Loucy (cell line): Measurements from ENCODE around the gene CIDEA.
"Not testable (repeated sequence)": the region's sequence is repeated elsewhere in the genome, so short reads cannot be mapped to it uniquely, and the experiment has no call there.

Experiments used
- EZH2phosphoT487 ChIP-seq: fragments of 200-600 bp; IDR thresholded peaks from 2 replicates; pipeline ENCODE4 v1.6.1; 2018; ENCODE audit warnings: antibody characterized with exemption, mild to moderate bottlenecking, moderate library complexity, borderline replicate concordance
- TF ChIP-seq, protein P1 (sequence below): fragments of 200-600 bp; sonication (generic); conservative IDR thresholded peaks from 2 replicates; pipeline ENCODE4 v1.5.1; 2014; ENCODE audit warnings: mild to moderate bottlenecking, antibody characterized with exemption, low read length

DNA sequence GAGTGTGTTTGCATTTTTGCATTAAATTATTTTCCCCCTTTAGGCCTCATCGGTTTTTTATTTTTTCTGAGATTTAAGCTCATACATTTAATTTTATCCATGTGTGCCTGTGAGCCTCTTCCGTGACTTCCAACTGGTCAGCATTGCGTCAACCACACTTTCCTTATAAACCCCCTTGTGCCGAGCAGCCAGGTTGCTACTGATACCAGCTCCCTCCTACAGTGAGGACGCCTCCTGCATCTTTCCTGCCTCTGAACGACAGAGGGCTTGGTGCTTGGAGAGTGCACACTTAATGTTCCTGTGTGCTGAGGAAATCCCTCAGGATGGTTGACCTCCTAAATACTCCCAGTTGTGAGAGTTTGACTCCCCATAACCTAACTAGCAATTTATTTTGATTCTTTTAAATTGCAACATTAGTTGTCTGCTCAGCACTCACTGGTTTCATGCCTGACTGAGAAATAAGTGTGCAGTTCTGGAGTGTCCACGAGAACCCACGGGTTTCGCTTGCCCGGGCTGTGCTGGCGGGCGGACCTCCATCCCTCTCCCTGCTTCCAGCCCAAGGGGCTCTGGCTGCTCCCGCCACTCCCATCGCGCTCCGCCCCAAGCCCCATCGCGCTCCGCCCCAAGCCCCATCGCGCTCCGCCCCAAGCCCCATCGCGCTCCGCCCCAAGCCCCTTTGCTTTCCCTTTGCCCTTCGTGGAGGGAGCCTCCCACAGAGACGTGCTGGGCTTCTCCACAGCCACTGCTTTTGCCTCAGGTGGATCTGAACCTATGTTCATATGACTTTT is 26.6 kb upstream of the CIDEA start:
- TF ChIP-seq, protein P1, sequence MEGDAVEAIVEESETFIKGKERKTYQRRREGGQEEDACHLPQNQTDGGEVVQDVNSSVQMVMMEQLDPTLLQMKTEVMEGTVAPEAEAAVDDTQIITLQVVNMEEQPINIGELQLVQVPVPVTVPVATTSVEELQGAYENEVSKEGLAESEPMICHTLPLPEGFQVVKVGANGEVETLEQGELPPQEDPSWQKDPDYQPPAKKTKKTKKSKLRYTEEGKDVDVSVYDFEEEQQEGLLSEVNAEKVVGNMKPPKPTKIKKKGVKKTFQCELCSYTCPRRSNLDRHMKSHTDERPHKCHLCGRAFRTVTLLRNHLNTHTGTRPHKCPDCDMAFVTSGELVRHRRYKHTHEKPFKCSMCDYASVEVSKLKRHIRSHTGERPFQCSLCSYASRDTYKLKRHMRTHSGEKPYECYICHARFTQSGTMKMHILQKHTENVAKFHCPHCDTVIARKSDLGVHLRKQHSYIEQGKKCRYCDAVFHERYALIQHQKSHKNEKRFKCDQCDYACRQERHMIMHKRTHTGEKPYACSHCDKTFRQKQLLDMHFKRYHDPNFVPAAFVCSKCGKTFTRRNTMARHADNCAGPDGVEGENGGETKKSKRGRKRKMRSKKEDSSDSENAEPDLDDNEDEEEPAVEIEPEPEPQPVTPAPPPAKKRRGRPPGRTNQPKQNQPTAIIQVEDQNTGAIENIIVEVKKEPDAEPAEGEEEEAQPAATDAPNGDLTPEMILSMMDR: not testable (repeated sequence)
- not testable (repeated sequence) for TF ChIP-seq EZH2phosphoT487
